Non-pigmented ciliary epithelial cell (primary cell): ENCODE data around the gene CYLD.

Experiments used
- DNase-seq: peaks from one replicate; pipeline ENCODE4 v3.0.0-alpha.2; 2010; ENCODE audit warnings: low read depth

The CYLD gene

GRCh38 chr16:50740736-50741135 is 1.1 kb upstream of the CYLD start:
- no peak for DNase-seq

DNA sequence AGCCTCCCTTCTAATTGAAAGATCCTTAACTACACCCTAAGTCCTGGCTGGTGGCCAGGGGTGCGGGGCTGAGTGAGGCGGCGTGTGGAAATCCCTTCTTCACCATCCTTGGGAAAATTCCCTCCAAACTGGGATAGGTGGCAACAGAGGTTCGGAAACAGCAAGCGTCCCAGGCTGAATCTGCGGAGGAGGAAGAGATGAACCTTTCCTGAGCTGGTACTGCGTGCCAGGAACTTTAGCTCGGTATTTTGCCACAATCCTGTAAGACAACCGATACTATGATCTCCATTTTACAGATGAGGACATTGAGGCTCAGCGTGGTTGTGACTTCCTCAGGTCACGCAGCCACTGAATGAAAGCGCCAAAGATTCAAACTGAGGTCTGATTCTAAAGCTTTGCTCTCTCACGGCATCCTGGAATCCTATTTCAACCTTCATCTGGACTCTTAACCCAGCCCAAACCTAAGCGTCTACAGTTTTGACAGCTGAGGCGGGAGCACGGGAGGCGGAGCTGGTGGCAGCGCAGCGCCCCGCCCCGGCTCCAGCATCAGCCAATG is 583 bp upstream of the CYLD start:
- no peak for DNase-seq

DNA sequence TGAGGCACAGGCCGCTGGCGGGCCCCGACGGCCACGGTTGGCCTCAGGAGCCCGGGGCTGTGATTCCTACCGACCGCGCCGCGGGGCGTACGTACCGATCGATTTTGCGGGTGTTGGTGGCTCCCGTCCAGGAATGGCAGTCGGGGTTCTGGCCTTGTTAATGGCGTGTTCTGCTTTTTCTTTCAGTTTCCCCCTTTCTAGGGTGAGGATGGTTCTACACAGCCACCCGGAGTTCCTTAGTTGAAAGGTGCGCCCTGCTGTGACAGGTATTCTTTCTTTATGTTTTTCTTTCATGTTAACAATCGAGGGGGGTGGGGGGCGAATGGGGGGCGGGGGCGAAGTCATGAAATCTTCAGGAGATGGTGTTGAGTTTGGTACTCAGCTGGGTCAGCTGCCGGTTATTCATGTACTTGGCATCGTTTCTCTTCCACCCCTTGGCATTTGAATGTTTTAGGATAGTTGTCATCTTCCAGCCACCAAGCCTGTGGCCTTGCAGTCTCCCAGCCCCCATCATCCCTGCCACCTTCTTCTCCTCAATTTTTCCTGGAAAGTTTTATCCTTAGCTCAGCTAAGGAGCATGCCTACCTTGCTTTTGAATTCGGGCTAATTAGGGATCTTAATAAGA is 802 bp downstream of the CYLD start:
- no peak for DNase-seq

DNA sequence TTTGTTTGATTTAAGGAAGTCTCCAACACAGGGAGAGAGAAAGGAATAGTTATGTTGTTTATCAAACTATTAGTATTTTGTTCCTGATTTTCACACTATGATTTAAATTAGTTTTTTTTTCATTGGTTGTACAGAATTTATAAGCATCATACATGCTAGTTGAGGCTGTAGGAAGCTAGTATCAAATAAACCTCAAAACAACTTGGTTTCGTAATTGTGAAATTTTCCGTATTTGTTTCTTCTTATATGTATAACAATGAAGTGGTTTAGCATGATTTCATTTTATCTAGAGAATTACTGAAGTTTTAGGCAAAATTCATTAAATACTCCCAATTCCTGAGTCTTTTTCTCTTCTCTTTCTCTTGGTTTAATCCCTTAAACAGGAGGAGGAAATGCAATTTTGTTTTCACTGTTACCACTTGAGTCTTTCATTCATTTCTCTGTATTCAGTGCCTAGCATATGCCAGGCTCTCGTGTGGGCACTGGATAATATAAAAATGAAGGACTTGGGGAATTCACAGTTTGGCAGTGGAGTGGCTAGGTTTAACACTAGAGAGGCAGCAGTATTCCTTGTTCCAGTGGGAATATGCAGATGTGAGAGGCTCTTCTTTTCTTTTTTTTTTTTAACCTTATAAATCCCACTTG is 1.8 kb downstream of the CYLD start:
- no peak for DNase-seq

DNA sequence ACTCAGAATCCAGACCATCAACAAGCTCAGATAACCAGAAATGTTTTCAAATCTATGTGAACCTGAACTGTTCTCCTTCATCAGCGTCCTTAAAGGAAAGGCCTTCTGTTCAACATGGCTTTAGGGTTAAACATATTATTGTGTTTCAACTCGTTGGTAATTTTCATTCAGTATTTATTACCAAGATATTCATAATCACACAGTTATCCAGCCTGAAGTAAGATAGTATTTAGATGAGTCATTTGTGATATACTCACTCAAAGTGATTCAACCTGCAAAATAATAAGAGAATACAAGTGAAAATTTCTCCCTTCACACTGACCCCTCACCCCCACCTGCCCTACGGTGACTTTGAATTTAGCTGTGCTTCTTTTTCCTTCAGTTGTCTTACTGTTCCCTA is 3.0 kb downstream of the CYLD start:
- no peak for DNase-seq

DNA sequence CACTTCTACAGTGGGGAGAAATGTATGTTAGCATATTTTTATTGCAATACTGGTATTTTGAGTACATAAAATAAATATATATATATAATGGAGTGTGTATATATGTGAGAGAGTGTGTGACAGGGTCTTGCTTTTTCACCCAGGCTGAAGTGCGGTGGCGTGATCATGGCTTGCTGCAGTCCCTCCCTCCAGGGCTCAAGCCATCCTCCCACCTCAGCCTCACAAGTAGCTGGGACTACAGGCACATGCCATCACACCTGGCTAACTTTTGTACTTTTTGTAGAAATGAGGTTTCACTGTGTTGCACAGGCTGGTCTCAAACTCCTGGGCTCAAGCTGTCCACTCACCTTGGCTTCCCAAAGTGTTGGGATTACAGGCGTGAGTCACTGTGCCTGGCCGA is 4.1 kb downstream of the CYLD start:
- DNase-seq, result no peak

- no peak for DNase-seq
These were observed 5.5 kb downstream of the CYLD start for GRCh38 chr16:50747207-50747956.

DNA sequence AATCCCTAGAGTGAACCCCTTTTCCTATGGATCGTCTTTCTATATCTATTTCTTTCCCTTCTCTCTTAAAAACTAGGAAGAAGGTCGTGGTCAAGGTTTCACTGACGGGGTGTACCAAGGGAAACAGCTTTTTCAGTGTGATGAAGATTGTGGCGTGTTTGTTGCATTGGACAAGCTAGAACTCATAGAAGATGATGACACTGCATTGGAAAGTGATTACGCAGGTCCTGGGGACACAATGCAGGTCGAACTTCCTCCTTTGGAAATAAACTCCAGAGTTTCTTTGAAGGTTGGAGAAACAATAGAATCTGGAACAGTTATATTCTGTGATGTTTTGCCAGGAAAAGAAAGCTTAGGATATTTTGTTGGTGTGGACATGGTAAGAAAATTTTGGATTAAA is 9.6 kb downstream of the CYLD start:
- DNase-seq, result no peak

DNA sequence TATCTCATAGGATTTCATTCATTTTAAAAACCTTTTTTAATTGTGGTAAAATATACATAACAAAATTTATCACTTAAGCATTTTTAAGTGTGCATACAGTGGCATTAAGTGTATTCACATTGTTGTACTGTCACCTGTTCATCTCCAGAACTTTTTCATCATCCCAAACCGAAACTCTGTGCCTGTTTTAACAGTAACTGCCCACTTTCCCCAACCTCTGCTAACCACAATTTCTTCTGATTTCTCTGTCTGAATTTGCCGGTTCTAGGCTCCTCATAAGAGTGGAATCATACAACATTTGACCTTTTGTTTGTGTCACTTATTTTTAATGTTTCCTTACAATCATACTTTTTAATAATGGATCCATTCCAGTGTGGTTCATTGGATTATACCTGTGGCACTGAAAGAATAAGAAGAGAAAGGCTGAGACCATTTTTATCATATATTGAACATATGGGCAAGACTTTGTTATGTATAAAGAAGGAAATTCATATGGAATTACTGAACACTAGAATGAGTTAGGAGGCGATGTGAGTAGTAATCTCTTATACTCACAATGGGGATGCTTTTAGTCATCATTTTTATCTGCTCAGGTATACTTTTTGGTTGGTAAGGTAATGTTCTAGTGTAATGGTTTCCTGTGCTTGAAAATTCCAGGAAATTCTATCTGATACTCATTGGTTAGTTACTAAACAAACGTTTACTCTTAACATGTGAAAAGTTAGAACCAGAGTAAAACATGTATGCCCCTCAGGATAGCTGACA is 10.8 kb downstream of the CYLD start:
- no peak for DNase-seq

DNA sequence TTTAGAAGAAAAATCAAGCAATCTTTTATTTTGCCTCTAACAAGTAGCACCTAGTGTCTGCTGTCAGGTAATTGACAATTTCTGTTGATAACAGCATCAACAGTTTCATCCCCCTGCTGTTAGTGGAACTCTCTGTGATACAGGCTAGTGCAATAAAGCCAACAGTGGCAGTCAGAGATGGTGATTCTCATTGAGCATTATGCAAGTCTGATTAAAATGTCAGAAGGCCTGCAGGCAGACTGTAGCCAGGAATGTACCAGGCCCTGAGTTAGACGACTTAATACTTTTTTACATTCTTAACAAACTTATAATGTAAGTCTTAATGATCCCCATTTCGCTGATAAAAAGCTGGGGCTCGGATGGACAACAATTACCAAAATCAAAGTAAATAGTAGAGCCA is 14.6 kb downstream of the CYLD start:
- no peak for DNase-seq

DNA sequence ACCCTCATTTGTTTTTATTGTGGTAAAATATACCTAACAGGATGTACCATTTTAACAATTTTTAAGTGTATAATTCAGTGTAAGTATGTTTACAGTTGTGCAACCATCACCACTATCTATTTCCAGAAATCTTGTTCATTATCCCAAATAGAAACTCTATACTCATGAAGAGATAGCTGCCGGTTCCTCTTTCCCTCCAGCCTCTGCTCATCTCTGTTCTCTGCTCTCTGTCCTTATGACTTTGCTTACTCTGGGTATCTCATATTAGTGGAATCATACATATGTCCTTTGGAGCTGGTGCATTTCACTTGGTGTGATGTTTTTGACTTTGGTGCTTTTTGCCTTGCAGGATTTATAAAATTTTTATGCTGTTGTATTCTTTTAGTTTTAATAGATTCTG is 19.4 kb downstream of the CYLD start:
- DNase-seq, result no peak

- DNase-seq, result no peak
These were observed 20.4 kb downstream of the CYLD start for GRCh38 chr16:50762241-50762640.

GRCh38 chr16:50763211-50763610 is 21.3 kb downstream of the CYLD start:
- no peak for DNase-seq

DNA sequence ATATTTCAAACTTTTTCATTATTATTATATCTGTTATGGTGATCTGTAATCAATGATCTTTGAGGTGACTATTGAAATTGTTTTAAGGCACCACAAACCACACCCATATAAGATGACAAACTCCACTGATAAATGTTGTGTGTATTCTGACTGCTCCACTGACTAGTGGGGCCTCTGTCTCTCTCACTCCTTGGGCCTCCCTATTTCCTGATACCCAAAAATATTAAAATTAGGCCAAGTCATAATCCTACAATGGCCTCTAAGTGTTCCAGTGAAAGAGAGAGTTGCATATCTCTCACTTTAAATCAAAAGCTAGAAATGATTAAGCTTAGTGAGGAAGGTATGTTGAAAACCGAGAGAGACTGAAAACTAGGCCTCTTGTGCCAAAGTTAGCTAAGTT is 23.4 kb downstream of the CYLD start:
- no peak for DNase-seq

DNA sequence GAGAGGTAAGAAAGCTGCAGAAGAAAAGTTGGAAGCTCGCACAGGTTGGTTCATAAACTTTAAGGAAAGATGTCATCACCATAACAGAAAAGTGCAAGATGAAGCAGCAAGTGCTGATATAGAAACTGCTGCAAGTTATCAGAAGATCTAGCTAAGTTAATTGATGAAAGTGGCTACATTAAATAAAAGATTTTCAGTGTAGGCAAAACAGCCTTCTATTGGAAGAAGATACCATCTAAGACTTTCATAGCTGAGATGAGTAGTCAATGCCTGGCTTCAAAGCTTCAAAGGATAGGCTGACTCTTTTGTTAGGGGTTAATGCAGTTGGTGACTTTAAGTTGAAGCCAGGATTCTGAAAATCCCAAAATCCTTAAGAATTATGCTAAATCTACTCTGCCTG is 24.0 kb downstream of the CYLD start:
- DNase-seq, result no peak

DNA sequence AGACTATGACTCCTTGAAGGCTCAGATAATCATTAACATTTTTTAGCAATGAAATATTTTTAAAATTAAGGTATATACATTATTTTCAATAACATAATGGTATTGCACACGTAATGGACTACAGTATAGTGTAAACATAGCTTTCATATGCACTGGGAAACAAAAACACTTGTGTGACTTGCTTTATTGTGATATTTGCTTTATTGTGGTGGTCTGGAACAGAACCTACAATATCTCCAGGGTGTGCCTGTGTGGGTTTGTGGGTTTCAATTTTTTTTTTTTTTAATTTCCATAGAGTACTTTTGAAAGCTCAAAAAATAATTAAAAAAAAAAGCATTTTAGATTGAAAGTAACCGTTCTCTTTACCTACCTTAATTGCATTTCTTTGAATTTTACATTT is 25.3 kb downstream of the CYLD start:
- no peak for DNase-seq

DNA sequence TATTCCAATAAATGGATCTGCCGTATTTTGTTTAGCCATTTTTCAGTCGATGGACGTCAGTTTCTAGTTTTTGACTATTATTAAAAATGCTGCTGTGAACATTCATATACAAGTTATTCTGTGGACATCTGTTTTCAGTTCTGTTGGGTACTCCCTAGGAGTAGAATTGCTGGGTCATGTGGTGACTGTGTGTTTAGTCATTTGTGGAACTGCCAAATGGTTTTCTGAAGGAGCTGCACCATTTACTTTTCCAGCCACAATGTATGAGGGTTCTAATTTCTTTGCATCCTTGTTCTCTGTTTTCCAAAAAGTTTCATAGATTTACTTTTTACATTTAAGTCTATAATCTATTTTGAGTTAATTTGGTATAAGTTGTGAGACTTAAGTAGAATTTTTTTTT is 29.5 kb downstream of the CYLD start:
- DNase-seq, result peak; percentile 17

DNA sequence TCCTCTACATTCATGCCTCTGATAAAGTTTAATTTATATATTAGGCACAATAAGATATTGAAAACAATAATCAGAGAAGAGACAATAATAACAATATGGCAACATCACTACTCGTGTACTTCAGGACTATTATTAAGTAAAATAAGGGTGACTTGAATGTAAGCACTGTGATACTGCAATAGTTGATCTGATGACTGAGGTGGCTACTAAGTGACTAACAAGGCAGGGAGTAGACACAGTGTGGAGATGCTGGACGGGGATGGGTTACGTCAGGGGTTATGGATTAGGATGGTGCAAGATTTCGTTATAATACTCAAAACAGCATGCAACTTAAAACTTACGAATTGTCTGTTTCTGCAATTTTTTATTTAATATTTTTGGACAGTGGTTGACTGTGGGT is 32.5 kb downstream of the CYLD start:
- DNase-seq, result no peak

DNA sequence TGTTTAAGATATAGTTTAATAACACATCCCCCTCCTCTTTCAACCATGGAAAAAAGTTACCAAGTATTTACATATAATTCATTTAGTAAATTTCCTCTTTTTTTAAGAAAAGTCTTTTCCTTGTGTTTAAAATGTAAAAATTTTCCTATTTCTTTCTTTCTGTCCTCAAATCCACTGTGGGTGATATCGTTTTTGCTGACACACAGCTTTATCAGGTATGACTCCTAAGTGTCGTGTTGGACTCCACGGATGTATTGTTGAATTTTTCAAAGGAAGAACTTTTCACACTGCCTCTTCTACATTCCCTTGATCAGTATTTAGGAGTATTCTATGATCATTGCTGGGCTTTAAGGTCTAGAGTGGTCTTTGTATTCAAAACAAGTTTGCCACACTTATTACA is 33.1 kb downstream of the CYLD start:
- DNase-seq, result no peak

- DNase-seq, result no peak
These were observed 34.2 kb downstream of the CYLD start for GRCh38 chr16:50776037-50776436.

DNA sequence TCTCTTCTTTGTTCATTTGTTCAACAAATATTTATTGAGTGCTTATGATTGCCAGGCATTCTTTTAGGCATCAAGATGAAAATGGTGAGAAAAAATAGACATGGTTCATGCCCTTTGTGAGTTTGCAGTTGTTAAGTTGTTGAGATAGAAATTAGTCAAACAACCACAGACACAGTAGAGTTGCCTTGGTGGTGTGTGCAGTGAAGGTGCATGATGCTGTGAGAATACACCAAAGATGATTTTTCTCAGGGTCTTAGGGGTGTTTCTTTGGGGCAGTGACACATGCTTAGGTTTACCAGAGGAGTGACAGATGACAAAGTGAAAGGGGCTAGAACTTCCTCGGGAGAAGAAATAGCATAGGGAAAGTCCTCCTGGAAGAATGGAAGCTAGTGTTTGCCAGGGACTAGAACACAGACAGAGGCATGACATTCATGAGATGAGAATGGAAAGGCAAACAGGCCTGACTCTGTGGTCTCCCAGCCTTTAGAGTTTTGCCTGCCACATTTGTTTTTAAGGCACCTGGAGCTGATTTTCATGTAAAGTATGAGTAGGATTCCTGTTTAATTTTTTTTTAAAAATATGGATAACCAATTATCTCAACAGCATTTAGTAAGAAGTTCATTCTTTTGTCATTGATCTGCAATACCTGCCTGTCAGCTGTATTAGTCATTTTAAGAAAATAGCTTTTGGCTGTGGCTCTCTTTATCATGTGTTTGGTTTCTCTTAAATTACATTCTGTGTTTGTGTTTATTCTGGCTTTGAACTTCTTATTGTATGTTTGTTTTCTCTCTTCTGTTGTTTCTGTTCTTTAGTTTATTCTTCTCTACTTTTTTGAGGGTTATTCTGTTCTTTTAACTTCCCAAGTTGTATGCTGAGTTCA is 36.6 kb downstream of the CYLD start:
- no peak for DNase-seq

- DNase-seq, result no peak
These were observed 39.2 kb downstream of the CYLD start for GRCh38 chr16:50781043-50781442.
